Osteoblast (primary cell): ENCODE results near the gene ATP6V1G2. TPM values are rescaled to one million over a fixed set of nuclear protein-coding genes. Genes with fewer than 3 reads are reported as not detected.
"Not testable (repeated sequence)": the region's sequence is repeated elsewhere in the genome, so short reads cannot be mapped to it uniquely, and the experiment has no call there.

ENCODE experiments used
- DNase-seq: peaks from one replicate; pipeline ENCODE4 v3.0.0; 2011; ENCODE audit warnings: low spot score, mixed read lengths; ENCODE audit not compliant: insufficient read length; ENCODE audit errors: missing footprints
- H2AFZ ChIP-seq: 2 replicates; pipeline ENCODE4 v1.6.0; 2011; ENCODE audit warnings: mild to moderate bottlenecking, low read length
- H3K27ac ChIP-seq: 2 replicates; pipeline ENCODE4 v1.5.1; 2011; ENCODE audit warnings: mild to moderate bottlenecking, low read depth, low read length, moderate library complexity
- H3K27me3 ChIP-seq: 2 replicates; pipeline ENCODE4 v1.6.0; 2012; ENCODE audit warnings: mild to moderate bottlenecking, control low read depth, inconsistent platforms, low read length, moderate library complexity; ENCODE audit not compliant: insufficient read depth
- H3K36me3 ChIP-seq: 2 replicates; pipeline ENCODE4 v1.5.1; 2011; ENCODE audit warnings: mild to moderate bottlenecking, low read length, control low read depth, moderate library complexity; ENCODE audit not compliant: insufficient read depth
- H3K4me1 ChIP-seq: 2 replicates; pipeline ENCODE4 v1.5.1; 2011; ENCODE audit warnings: mild to moderate bottlenecking, low read length, control low read depth, moderate library complexity; ENCODE audit not compliant: insufficient read depth
- H3K4me2 ChIP-seq: 2 replicates; pipeline ENCODE4 v1.6.0; 2011; ENCODE audit warnings: mild to moderate bottlenecking, low read length; ENCODE audit not compliant: insufficient read depth
- H3K4me3 ChIP-seq: fragments of 200-600 bp; sonication (generic); 3 replicates; pipeline ENCODE4 v1.5.1; 2012; ENCODE audit warnings: mild to moderate bottlenecking, low read length, inconsistent platforms; ENCODE audit not compliant: insufficient read depth
- H3K79me2 ChIP-seq: 2 replicates; pipeline ENCODE4 v1.6.0; 2012; ENCODE audit warnings: mild to moderate bottlenecking, low read length, control low read depth, inconsistent platforms; ENCODE audit not compliant: insufficient read depth
- H3K9me3 ChIP-seq: 2 replicates; pipeline ENCODE4 v1.5.1; 2011; ENCODE audit warnings: low read depth, low read length, control low read depth
- H4K20me1 ChIP-seq: 2 replicates; pipeline ENCODE4 v1.6.0; 2012; ENCODE audit warnings: mild to moderate bottlenecking, low read length, control low read depth; ENCODE audit not compliant: insufficient read depth
- CTCF ChIP-seq: IDR thresholded peaks from 2 replicates; pipeline ENCODE4 v1.5.1; 2011; ENCODE audit warnings: mild to moderate bottlenecking, low read depth, low read length, moderate library complexity; ENCODE audit errors: extremely low read depth
- total RNA-seq: library from RNA; depleted of rRNA; stranded (reverse); fragments of >200 nt; gene quantifications from 2 replicates; pipeline ENCODE4 v1.2.3, GENCODE V29; 2012

Gene ATP6V1G2
- total RNA-seq, 1 donor = 2.2 TPM

GRCh38 chr6:31510007-31510406 lies 36.4 kb downstream of the ATP6V1G2 start:
- peaks cover 8% of the 10 kb centered on the region for H3K79me2 ChIP-seq
- no peak overlapping the region for H3K27ac ChIP-seq
- DNase-seq = no peak
- no peaks in the 10 kb centered on the region for H4K20me1 ChIP-seq
- H2AFZ ChIP-seq = no peak overlapping the region
- H3K4me3 ChIP-seq = no peak overlapping the region
- no peak for TF ChIP-seq CTCF
- no peak overlapping the region for H3K4me2 ChIP-seq
- H3K36me3 ChIP-seq = peaks cover 29% of the 10 kb centered on the region
- H3K9me3 ChIP-seq = no peaks in the 10 kb centered on the region
- no peaks in the 10 kb centered on the region for H3K27me3 ChIP-seq
- peaks cover 11% of the 10 kb centered on the region for H3K4me1 ChIP-seq

GRCh38 chr6:31509036-31509435 lies 37.4 kb downstream of the ATP6V1G2 start:
- peaks cover 29% of the 10 kb centered on the region for H3K36me3 ChIP-seq
- not testable (repeated sequence) for H3K9me3 ChIP-seq, H3K27me3 ChIP-seq, H4K20me1 ChIP-seq, H3K27ac ChIP-seq, H2AFZ ChIP-seq, DNase-seq, H3K4me3 ChIP-seq, H3K4me2 ChIP-seq
- peaks cover 16% of the 10 kb centered on the region for H3K79me2 ChIP-seq
- peaks cover 11% of the 10 kb centered on the region for H3K4me1 ChIP-seq

- DNase-seq = no peak
Observed at GRCh38 chr6:31502586-31502985, 43.8 kb downstream of the ATP6V1G2 start.

GRCh38 chr6:31499648-31500047 lies 46.8 kb downstream of the ATP6V1G2 start:
- DNase-seq, H3K9me3 ChIP-seq, H3K27me3 ChIP-seq, H3K4me2 ChIP-seq, H2AFZ ChIP-seq, H4K20me1 ChIP-seq, H3K4me3 ChIP-seq, H3K27ac ChIP-seq, H3K36me3 ChIP-seq: not testable (repeated sequence)
- peaks cover 70% of the 10 kb centered on the region for H3K79me2 ChIP-seq
- H3K4me1 ChIP-seq = peaks cover 19% of the 10 kb centered on the region

More at GRCh38 chr6:31502586-31502985, 43.8 kb downstream of the ATP6V1G2 start:
- Histone ChIP-seq H3K9me3 (no peaks in the 10 kb centered on the region), H3K36me3 (peaks cover 14% of the 10 kb centered on the region), H3K27ac (no peak overlapping the region), H3K79me2 (peaks cover 68% of the 10 kb centered on the region), H4K20me1 (peaks cover 8% of the 10 kb centered on the region), H3K4me2 (no peak overlapping the region), H3K27me3 (no peaks in the 10 kb centered on the region), H2AFZ (no peak overlapping the region), H3K4me3 (no peak overlapping the region), H3K4me1 (no peaks in the 10 kb centered on the region)
- no peak for TF ChIP-seq CTCF

GRCh38 chr6:31498748-31499147 lies 47.7 kb downstream of the ATP6V1G2 start:
- Histone ChIP-seq H3K79me2 (peaks cover 63% of the 10 kb centered on the region), H2AFZ (peak overlapping the region; percentile 54), H3K4me2 (peak overlapping the region; percentile 89), H3K9me3 (no peaks in the 10 kb centered on the region), H3K27me3 (no peaks in the 10 kb centered on the region), H3K36me3 (no peaks in the 10 kb centered on the region), H4K20me1 (peaks cover 8% of the 10 kb centered on the region), H3K4me1 (peaks cover 19% of the 10 kb centered on the region), H3K4me3 (peak overlapping the region; percentile 82), H3K27ac (no peak overlapping the region)
- no peak for TF ChIP-seq CTCF
- DNase-seq = peak; percentile 80
